ENCODE measurements around the gene CTAGE6.
"Not testable (repeated sequence)": the region's sequence is repeated elsewhere in the genome, so short reads cannot be mapped to it uniquely, and the experiment has no call there.

The CTAGE6 gene

GRCh38 chr7:143772738-143773468, 15.4 kb upstream of the CTAGE6 start:
- not testable (repeated sequence) for H4K8ac ChIP-seq (ENCODE audit: low read depth, low read length); H3K4ac ChIP-seq (ENCODE audit: low read length); H3K4me2 ChIP-seq (ENCODE audit: insufficient read depth, low read length, poor library complexity, severe bottlenecking); H3K4me3 ChIP-seq (ENCODE audit: low read length in 2 of 2); H3K27ac ChIP-seq (replicated peaks; ENCODE audit: low read length); H4K91ac ChIP-seq (ENCODE audit: low read depth, low read length, poor library complexity); H2BK5ac ChIP-seq (ENCODE audit: low read length); H2BK120ac ChIP-seq (ENCODE audit: low read depth, low read length); H3K9ac ChIP-seq (ENCODE audit: low read depth, low read length, poor library complexity); H2BK15ac ChIP-seq (ENCODE audit: low read length); H2BK12ac ChIP-seq (ENCODE audit: low read length); H3K36me3 ChIP-seq (replicated peaks in 1 of 2; ENCODE audit: control insufficient read depth in 2 of 2, insufficient read depth in 2 of 2, low read length in 2 of 2); DNase-seq (ENCODE audit: low spot score); H2AK5ac ChIP-seq (ENCODE audit: low read depth, low read length); H3K14ac ChIP-seq (ENCODE audit: low read length); H3K23ac ChIP-seq (ENCODE audit: low read depth, low read length, poor library complexity); H3K79me1 ChIP-seq (ENCODE audit: low read depth, low read length); H3K18ac ChIP-seq (ENCODE audit: low read length); H3K9me3 ChIP-seq (replicated peaks in 1 of 2; ENCODE audit: control insufficient read depth in 2 of 2, insufficient read depth in 1 of 2, low read depth in 1 of 2, low read length in 2 of 2); H3K27me3 ChIP-seq (ENCODE audit: control insufficient read depth in 3 of 3, insufficient read depth in 3 of 3, low read depth in 1 of 3, low read length in 3 of 3); H3K4me1 ChIP-seq (ENCODE audit: control insufficient read depth in 2 of 2, insufficient read depth in 1 of 2, low read depth in 1 of 2, low read length in 2 of 2); H2AFZ ChIP-seq (ENCODE audit: low read length)
- WGBS, 2 donors (ENCODE audit: extremely low coverage in 2 of 2, insufficient read length in 2 of 2, insufficient replicate concordance in 1 of 2): no CpG with 5 or more reads among the region's 5 CpGs

GRCh38 chr7:143767531-143767930, 10.0 kb upstream of the CTAGE6 start:
- DNase-seq (ENCODE audit: low spot score); H2BK5ac ChIP-seq (ENCODE audit: low read length); H3K14ac ChIP-seq (ENCODE audit: low read length); H3K4me2 ChIP-seq (ENCODE audit: insufficient read depth, low read length, poor library complexity, severe bottlenecking); H3K23ac ChIP-seq (ENCODE audit: low read depth, low read length, poor library complexity); H3K4me1 ChIP-seq (ENCODE audit: control insufficient read depth in 2 of 2, insufficient read depth in 1 of 2, low read depth in 1 of 2, low read length in 2 of 2); H2BK15ac ChIP-seq (ENCODE audit: low read length); H4K8ac ChIP-seq (ENCODE audit: low read depth, low read length); H2AK5ac ChIP-seq (ENCODE audit: low read depth, low read length); H3K36me3 ChIP-seq (replicated peaks in 1 of 2; ENCODE audit: control insufficient read depth in 2 of 2, insufficient read depth in 2 of 2, low read length in 2 of 2); H3K79me1 ChIP-seq (ENCODE audit: low read depth, low read length); H2AFZ ChIP-seq (ENCODE audit: low read length); H3K27me3 ChIP-seq (ENCODE audit: control insufficient read depth in 3 of 3, insufficient read depth in 3 of 3, low read depth in 1 of 3, low read length in 3 of 3); H3K4ac ChIP-seq (ENCODE audit: low read length); H2BK12ac ChIP-seq (ENCODE audit: low read length); H3K9me3 ChIP-seq (replicated peaks in 1 of 2; ENCODE audit: control insufficient read depth in 2 of 2, insufficient read depth in 1 of 2, low read depth in 1 of 2, low read length in 2 of 2); H4K91ac ChIP-seq (ENCODE audit: low read depth, low read length, poor library complexity); H2BK120ac ChIP-seq (ENCODE audit: low read depth, low read length); H3K4me3 ChIP-seq (ENCODE audit: low read length in 2 of 2); H3K27ac ChIP-seq (replicated peaks; ENCODE audit: low read length); H3K18ac ChIP-seq (ENCODE audit: low read length); H3K9ac ChIP-seq (ENCODE audit: low read depth, low read length, poor library complexity): not testable (repeated sequence)
- WGBS, 2 donors (ENCODE audit: extremely low coverage in 2 of 2, insufficient read length in 2 of 2, insufficient replicate concordance in 1 of 2): no CpG with 5 or more reads among the region's 2 CpGs

DNA sequence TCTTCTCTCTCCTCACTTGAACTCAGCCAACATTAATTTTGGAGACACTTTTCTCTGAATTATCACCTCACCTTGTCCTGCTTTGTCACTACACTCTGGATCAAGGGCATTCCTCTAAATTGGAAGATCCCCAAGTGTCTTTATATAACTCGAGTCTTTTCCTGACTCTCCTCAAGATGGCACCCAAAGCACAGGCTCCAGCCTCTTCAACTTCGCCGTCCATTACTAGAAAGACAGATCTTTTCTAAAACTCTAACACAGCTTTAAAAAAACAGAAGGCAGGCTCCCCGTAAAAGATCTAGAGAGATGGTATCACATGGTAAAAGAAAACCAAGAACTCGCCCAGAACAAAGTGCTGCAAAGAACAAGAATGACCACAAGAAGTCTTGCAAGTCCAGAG, 8.2 kb upstream of the CTAGE6 start:
- not testable (repeated sequence) for H2BK5ac ChIP-seq (ENCODE audit: low read length); H3K18ac ChIP-seq (ENCODE audit: low read length); H3K79me1 ChIP-seq (ENCODE audit: low read depth, low read length); H3K14ac ChIP-seq (ENCODE audit: low read length); H2AK5ac ChIP-seq (ENCODE audit: low read depth, low read length); DNase-seq (ENCODE audit: low spot score); H3K4ac ChIP-seq (ENCODE audit: low read length); H3K36me3 ChIP-seq (replicated peaks in 1 of 2; ENCODE audit: control insufficient read depth in 2 of 2, insufficient read depth in 2 of 2, low read length in 2 of 2); H3K23ac ChIP-seq (ENCODE audit: low read depth, low read length, poor library complexity); H2BK15ac ChIP-seq (ENCODE audit: low read length); H3K4me1 ChIP-seq (ENCODE audit: control insufficient read depth in 2 of 2, insufficient read depth in 1 of 2, low read depth in 1 of 2, low read length in 2 of 2); H3K9me3 ChIP-seq (replicated peaks in 1 of 2; ENCODE audit: control insufficient read depth in 2 of 2, insufficient read depth in 1 of 2, low read depth in 1 of 2, low read length in 2 of 2); H3K27ac ChIP-seq (replicated peaks; ENCODE audit: low read length); H3K9ac ChIP-seq (ENCODE audit: low read depth, low read length, poor library complexity); H3K4me2 ChIP-seq (ENCODE audit: insufficient read depth, low read length, poor library complexity, severe bottlenecking); H2BK120ac ChIP-seq (ENCODE audit: low read depth, low read length); H2AFZ ChIP-seq (ENCODE audit: low read length); H4K8ac ChIP-seq (ENCODE audit: low read depth, low read length); H2BK12ac ChIP-seq (ENCODE audit: low read length); H4K91ac ChIP-seq (ENCODE audit: low read depth, low read length, poor library complexity); H3K4me3 ChIP-seq (ENCODE audit: low read length in 2 of 2); H3K27me3 ChIP-seq (ENCODE audit: control insufficient read depth in 3 of 3, insufficient read depth in 3 of 3, low read depth in 1 of 3, low read length in 3 of 3)
- no CpG with 5 or more reads among the region's 5 CpGs for WGBS, 2 donors (ENCODE audit: extremely low coverage in 2 of 2, insufficient read length in 2 of 2, insufficient replicate concordance in 1 of 2)

DNA sequence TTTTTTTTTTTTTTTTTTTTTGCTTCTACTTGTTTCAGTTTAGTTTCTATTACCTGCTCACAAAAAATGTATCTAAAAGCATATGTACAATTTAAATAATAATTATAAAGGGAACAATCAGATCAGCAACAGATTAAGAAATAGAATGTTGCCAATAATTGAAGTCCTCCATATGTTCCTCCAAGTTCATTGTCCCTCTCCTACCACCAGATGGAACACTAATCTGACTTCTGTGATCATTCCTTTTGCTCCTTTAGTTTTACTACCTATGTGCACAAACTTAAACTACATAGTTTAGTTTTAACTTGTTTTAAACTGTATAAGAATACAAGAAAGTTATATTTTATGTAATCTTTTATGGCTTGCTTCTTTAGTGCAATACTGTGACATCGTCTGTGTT, 5.6 kb upstream of the CTAGE6 start:
- not testable (repeated sequence) for H3K4me3 ChIP-seq (ENCODE audit: low read length in 2 of 2); H3K23ac ChIP-seq (ENCODE audit: low read depth, low read length, poor library complexity); H2BK120ac ChIP-seq (ENCODE audit: low read depth, low read length); H3K9me3 ChIP-seq (replicated peaks in 1 of 2; ENCODE audit: control insufficient read depth in 2 of 2, insufficient read depth in 1 of 2, low read depth in 1 of 2, low read length in 2 of 2); H2AFZ ChIP-seq (ENCODE audit: low read length); H3K4me2 ChIP-seq (ENCODE audit: insufficient read depth, low read length, poor library complexity, severe bottlenecking); H3K27ac ChIP-seq (replicated peaks; ENCODE audit: low read length); H2AK5ac ChIP-seq (ENCODE audit: low read depth, low read length); H3K4ac ChIP-seq (ENCODE audit: low read length); H3K14ac ChIP-seq (ENCODE audit: low read length); H3K36me3 ChIP-seq (replicated peaks in 1 of 2; ENCODE audit: control insufficient read depth in 2 of 2, insufficient read depth in 2 of 2, low read length in 2 of 2); H2BK12ac ChIP-seq (ENCODE audit: low read length); H4K91ac ChIP-seq (ENCODE audit: low read depth, low read length, poor library complexity); H4K8ac ChIP-seq (ENCODE audit: low read depth, low read length); H3K79me1 ChIP-seq (ENCODE audit: low read depth, low read length); H3K27me3 ChIP-seq (ENCODE audit: control insufficient read depth in 3 of 3, insufficient read depth in 3 of 3, low read depth in 1 of 3, low read length in 3 of 3); DNase-seq (ENCODE audit: low spot score); H3K9ac ChIP-seq (ENCODE audit: low read depth, low read length, poor library complexity); H3K18ac ChIP-seq (ENCODE audit: low read length); H2BK5ac ChIP-seq (ENCODE audit: low read length); H2BK15ac ChIP-seq (ENCODE audit: low read length); H3K4me1 ChIP-seq (ENCODE audit: control insufficient read depth in 2 of 2, insufficient read depth in 1 of 2, low read depth in 1 of 2, low read length in 2 of 2)
- no CpG with 5 or more reads among the region's 1 CpG for WGBS, 2 donors (ENCODE audit: extremely low coverage in 2 of 2, insufficient read length in 2 of 2, insufficient replicate concordance in 1 of 2)

Measured in neuronal stem cell (in vitro differentiated cells).